LoVo (cell line): ENCODE results near the gene TMEM185A.
"Not testable (repeated sequence)": the region's sequence is repeated elsewhere in the genome, so short reads cannot be mapped to it uniquely, and the experiment has no call there.

Experiments
- DNase-seq: peaks from one replicate; pipeline ENCODE4 v3.0.0-alpha.2; 2016; ENCODE audit warnings: low spot score

Gene TMEM185A

GRCh38 chrX:149551245-149551938, 80.2 kb downstream of the TMEM185A start:
- not testable (repeated sequence) for DNase-seq

GRCh38 chrX:149550454-149550853, 81.1 kb downstream of the TMEM185A start:
- not testable (repeated sequence) for DNase-seq

GRCh38 chrX:149549701-149550100, 81.9 kb downstream of the TMEM185A start, which contains the start of gene HSFX3:
Gene HSFX3, minus strand, starts transcription at chrX:149549924. Its CDS starts 72 bp downstream, at chrX:149549852.
- DNase-seq: not testable (repeated sequence)

DNA sequence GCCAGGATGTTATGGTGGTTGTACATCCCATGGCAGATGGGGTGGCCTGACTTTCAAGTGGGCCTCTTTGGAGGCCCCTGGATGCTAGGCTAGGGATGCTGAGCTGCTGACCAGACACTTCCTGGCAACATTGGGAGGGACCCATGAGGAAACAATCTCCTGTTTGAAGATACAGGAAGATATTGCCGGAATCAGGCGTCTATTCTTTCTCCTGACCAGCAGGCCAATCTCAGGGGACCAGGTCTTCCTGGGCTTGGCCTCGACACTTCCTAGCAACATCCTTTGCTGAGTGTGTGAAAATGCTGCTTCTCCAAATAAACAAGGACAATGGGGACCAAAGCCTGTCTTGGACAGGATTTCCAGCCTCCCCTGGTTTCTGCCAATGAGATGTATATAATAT, 83.8 kb downstream of the TMEM185A start:
- not testable (repeated sequence) for DNase-seq

- not testable (repeated sequence) for DNase-seq
Observed at GRCh38 chrX:149546962-149547361, 84.6 kb downstream of the TMEM185A start.
